ENCODE measurements around the gene SCARF1. TPM values are rescaled to one million over a fixed set of nuclear protein-coding genes. Genes with fewer than 3 reads are reported as not detected.

SCARF1 gene
- polyA plus RNA-seq, 1 donor (not counting 4 experiments of a cell fraction or from before 2014, with no cell fraction given) = 0.05 TPM

- H3K27ac ChIP-seq (ENCODE audit: control insufficient read depth, insufficient read depth, low read length) = no peak overlapping the region
- peak overlapping the region; percentile 78 for H3K4me2 ChIP-seq (ENCODE audit: control insufficient read depth, extremely low read depth, insufficient read depth, low read depth, low read length)
- H4K20me1 ChIP-seq (ENCODE audit: control insufficient read depth, extremely low read depth, insufficient read depth, low read length) = peaks cover 8% of the 10 kb centered on the region
- dilution Hi-C loops (cut with MboI; ENCODE audit: extremely low pct_ligation_motif_present, low sequenced_read_pairs) = no loop called here
- H3K9ac ChIP-seq (ENCODE audit: control insufficient read depth, extremely low read depth, insufficient read depth, low read length) = peak overlapping the region; percentile 39
- H3K36me3 ChIP-seq (ENCODE audit: control insufficient read depth in 2 of 2, extremely low read depth in 1 of 2, insufficient read depth in 2 of 2, low read length in 2 of 2) = peaks cover 0 to 18% of the 10 kb centered on the region in 2 experiments
- FAIRE-seq = no peak
- H3K27me3 ChIP-seq (ENCODE audit: control insufficient read depth, extremely low read depth, insufficient read depth, low read length) = no peaks in the 10 kb centered on the region
- no peaks in the 10 kb centered on the region for H3K9me3 ChIP-seq (ENCODE audit: control insufficient read depth, low read depth, low read length)
- no peak for DNase-seq (ENCODE audit: low read depth, low spot score)
- peaks cover 15% of the 10 kb centered on the region for H3K4me1 ChIP-seq (ENCODE audit: control insufficient read depth, extremely low read depth, insufficient read depth, low read length)
- H3K9me1 ChIP-seq (ENCODE audit: control insufficient read depth, extremely low read depth, insufficient read depth, low read length) = no peaks in the 10 kb centered on the region
- H3K79me2 ChIP-seq (ENCODE audit: control insufficient read depth, insufficient read depth, low read length) = no peaks in the 10 kb centered on the region
- H3K4me3 ChIP-seq (ENCODE audit: control insufficient read depth in 2 of 3, extremely low read depth in 1 of 3, insufficient read depth in 2 of 3, low read depth in 1 of 3, low read length in 3 of 3) = no peak overlapping the region
- H2AFZ ChIP-seq (ENCODE audit: control insufficient read depth, low read length) = no peak overlapping the region
- TF ChIP-seq EZH2 (IDR thresholded peaks at IDR 0.05; ENCODE audit: low read length) = no peak
- TF ChIP-seq CTCF (optimal IDR thresholded peaks at IDR 0.05 in 1 of 3, IDR thresholded peaks at IDR 0.05 in 1 of 3, conservative IDR thresholded peaks at IDR 0.05 in 1 of 3; ENCODE audit: extremely low read depth in 1 of 3, insufficient read depth in 2 of 3, low read length in 3 of 3) = no peak
Measured at GRCh38 chr17:1590747-1591473, 54.6 kb downstream of the SCARF1 start.

GRCh38 chr17:1590029-1590746 lies 55.3 kb downstream of the SCARF1 start:
- Histone ChIP-seq H3K9me3 (ENCODE audit: control insufficient read depth, low read depth, low read length) (no peaks in the 10 kb centered on the region), H3K27ac (ENCODE audit: control insufficient read depth, insufficient read depth, low read length) (peak overlapping the region; percentile 44), H3K9ac (ENCODE audit: control insufficient read depth, extremely low read depth, insufficient read depth, low read length) (peak overlapping the region; percentile 39), H3K27me3 (ENCODE audit: control insufficient read depth, extremely low read depth, insufficient read depth, low read length) (no peaks in the 10 kb centered on the region), H3K9me1 (ENCODE audit: control insufficient read depth, extremely low read depth, insufficient read depth, low read length) (no peaks in the 10 kb centered on the region), H2AFZ (ENCODE audit: control insufficient read depth, low read length) (no peak overlapping the region), H3K4me2 (ENCODE audit: control insufficient read depth, extremely low read depth, insufficient read depth, low read depth, low read length) (peak overlapping the region; percentile 78), H3K79me2 (ENCODE audit: control insufficient read depth, insufficient read depth, low read length) (no peaks in the 10 kb centered on the region), H3K4me3 (ENCODE audit: control insufficient read depth in 2 of 3, extremely low read depth in 1 of 3, insufficient read depth in 2 of 3, low read depth in 1 of 3, low read length in 3 of 3) (peak overlapping the region in 1 of 3 experiments; percentile 13), H3K36me3 (ENCODE audit: control insufficient read depth in 2 of 2, extremely low read depth in 1 of 2, insufficient read depth in 2 of 2, low read length in 2 of 2) (peaks cover 0 to 18% of the 10 kb centered on the region in 2 experiments), H3K4me1 (ENCODE audit: control insufficient read depth, extremely low read depth, insufficient read depth, low read length) (peaks cover 20% of the 10 kb centered on the region), H4K20me1 (ENCODE audit: control insufficient read depth, extremely low read depth, insufficient read depth, low read length) (peaks cover 8% of the 10 kb centered on the region)
- dilution Hi-C loops (cut with MboI; ENCODE audit: extremely low pct_ligation_motif_present, low sequenced_read_pairs) = no loop called here
- TF ChIP-seq EZH2 (IDR thresholded peaks at IDR 0.05; ENCODE audit: low read length) = no peak
- TF ChIP-seq CTCF (optimal IDR thresholded peaks at IDR 0.05 in 1 of 3, IDR thresholded peaks at IDR 0.05 in 1 of 3, conservative IDR thresholded peaks at IDR 0.05 in 1 of 3; ENCODE audit: extremely low read depth in 1 of 3, insufficient read depth in 2 of 3, low read length in 3 of 3) = no peak
- DNase-seq (ENCODE audit: low read depth, low spot score) (peak; percentile 49), FAIRE-seq (peak; percentile 96)
